ENCODE data around the gene TRIM2. TPM values are rescaled to one million over a fixed set of nuclear protein-coding genes. Genes with fewer than 3 reads are reported as not detected.

TRIM2 gene
- total and polyA plus RNA-seq, 3 donors from 2014 or later = 6.1 to 12.8 (median 10.7) TPM

DNA sequence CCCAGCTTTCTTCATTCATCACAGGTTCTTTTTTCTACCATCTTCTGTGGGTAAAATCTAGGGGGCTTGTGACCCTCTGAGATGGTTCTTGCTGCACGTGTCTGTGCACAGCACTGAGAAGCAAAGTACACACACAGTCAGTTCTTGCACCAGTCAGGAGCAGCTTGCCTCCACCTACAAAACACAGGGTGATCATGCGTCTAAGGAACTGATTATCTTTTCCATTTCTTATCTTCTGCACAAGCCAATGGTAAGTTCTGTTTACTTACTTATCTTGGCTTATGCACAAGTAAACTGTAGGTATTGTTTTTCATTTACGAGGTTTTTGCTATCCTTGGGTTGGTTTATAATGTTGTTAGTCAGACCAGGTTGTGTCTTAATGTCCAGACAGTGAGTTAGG is 40.7 kb downstream of the TRIM2 start:
- H3K36me3 ChIP-seq (ENCODE audit: low read depth, missing control alignments) = no peaks in the 10 kb centered on the region
- intact Hi-C loops (cut with DNase I; ENCODE audit: low total_unique reads) = no loop called here

DNA sequence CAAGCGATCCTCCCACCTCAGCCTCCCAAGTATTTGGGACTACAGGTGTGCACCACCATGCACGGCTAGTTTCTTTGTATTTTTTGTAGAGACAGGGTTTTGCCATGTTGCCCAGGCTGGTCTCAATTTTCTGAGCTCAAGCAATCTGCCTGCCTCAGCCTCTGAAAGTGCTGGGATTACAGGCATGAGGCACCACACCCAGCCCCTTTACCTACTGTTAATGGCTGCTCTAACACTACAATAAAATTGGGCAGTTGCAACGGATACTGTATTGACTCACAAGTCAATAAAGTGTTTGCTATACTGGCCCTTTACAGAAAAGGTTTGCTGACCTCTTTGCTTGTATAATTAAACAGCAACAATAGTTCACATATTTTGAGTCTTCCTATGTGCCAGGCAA is 41.5 kb downstream of the TRIM2 start:
- Histone ChIP-seq H3K36me3 (ENCODE audit: low read depth, missing control alignments) (no peaks in the 10 kb centered on the region), H3K4me3 (no peak overlapping the region), H3K4me1 (peaks cover 16% of the 10 kb centered on the region), H3K27ac (no peak overlapping the region), H3K9me3 (no peaks in the 10 kb centered on the region), H3K27me3 (no peaks in the 10 kb centered on the region)
- intact Hi-C loops (cut with DNase I; ENCODE audit: low total_unique reads) = no loop called here
- 92 to 98% methylated on average over 3 of the region's 3 CpGs for whole genome bisulfite sequencing, 2 donors
- TF ChIP-seq, protein P1, sequence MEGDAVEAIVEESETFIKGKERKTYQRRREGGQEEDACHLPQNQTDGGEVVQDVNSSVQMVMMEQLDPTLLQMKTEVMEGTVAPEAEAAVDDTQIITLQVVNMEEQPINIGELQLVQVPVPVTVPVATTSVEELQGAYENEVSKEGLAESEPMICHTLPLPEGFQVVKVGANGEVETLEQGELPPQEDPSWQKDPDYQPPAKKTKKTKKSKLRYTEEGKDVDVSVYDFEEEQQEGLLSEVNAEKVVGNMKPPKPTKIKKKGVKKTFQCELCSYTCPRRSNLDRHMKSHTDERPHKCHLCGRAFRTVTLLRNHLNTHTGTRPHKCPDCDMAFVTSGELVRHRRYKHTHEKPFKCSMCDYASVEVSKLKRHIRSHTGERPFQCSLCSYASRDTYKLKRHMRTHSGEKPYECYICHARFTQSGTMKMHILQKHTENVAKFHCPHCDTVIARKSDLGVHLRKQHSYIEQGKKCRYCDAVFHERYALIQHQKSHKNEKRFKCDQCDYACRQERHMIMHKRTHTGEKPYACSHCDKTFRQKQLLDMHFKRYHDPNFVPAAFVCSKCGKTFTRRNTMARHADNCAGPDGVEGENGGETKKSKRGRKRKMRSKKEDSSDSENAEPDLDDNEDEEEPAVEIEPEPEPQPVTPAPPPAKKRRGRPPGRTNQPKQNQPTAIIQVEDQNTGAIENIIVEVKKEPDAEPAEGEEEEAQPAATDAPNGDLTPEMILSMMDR (IDR thresholded peaks at IDR 0.05) = no peak
- TF ChIP-seq POLR2A (IDR thresholded peaks at IDR 0.05) = no peak
- no peak for DNase-seq

More for the DNA sequence above, 40.7 kb downstream of the TRIM2 start:
- no peak overlapping the region for H3K27ac ChIP-seq
- H3K27me3 ChIP-seq = no peaks in the 10 kb centered on the region
- 84 to 90% methylated on average over 3 of the region's 3 CpGs for WGBS, 2 donors
- no peak for DNase-seq
- peaks cover 11% of the 10 kb centered on the region for H3K4me1 ChIP-seq
- no peak overlapping the region for H3K4me3 ChIP-seq
- no peaks in the 10 kb centered on the region for H3K9me3 ChIP-seq
- TF ChIP-seq, protein P1 (IDR thresholded peaks at IDR 0.05) = no peak
- TF ChIP-seq POLR2A (IDR thresholded peaks at IDR 0.05) = no peak

DNA sequence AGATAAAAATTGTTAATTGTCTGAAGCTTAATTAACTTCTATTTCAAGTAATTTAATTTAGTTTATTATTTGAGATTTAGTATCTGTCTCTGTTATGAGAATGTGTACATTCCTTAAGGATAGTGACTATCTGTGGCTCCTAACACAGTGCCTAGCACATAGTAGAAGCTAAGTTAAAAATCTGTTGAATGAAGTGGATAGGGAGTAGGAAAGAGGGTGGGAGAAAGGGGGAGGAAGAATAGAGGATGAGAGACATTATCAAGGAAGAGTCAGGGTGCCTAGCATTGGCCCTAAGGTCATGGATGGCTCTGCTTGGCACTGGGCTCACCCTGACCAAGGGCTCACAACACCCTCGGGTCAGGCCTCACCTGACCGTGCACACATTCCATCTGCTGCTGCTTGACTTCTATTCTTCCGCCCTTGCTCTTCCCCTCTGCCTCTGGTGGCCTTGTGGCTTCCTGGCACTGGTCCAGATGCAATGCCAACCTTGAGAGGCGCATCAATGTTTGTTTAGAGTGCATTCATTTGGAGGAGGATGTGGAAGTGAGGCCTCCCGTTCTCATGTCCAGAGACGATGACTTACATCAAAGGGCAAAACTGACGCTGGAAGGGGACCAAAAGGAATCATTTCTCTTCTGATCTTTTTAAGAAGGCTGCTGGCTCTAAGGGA is 42.3 kb downstream of the TRIM2 start:
- intact Hi-C loops (cut with DNase I; ENCODE audit: low total_unique reads) = no loop called here
- no peaks in the 10 kb centered on the region for H3K9me3 ChIP-seq
- no peaks in the 10 kb centered on the region for H3K36me3 ChIP-seq (ENCODE audit: low read depth, missing control alignments)
- H3K4me1 ChIP-seq = peaks cover 16% of the 10 kb centered on the region
- 59 to 63% methylated on average over 7 of the region's 7 CpGs for WGBS, 2 donors
- TF ChIP-seq, protein P1 (IDR thresholded peaks at IDR 0.05) = no peak
- no peak for TF ChIP-seq POLR2A (IDR thresholded peaks at IDR 0.05)
- DNase-seq = no peak
- no peaks in the 10 kb centered on the region for H3K27me3 ChIP-seq
- no peak overlapping the region for H3K4me3 ChIP-seq
- no peak overlapping the region for H3K27ac ChIP-seq

DNA sequence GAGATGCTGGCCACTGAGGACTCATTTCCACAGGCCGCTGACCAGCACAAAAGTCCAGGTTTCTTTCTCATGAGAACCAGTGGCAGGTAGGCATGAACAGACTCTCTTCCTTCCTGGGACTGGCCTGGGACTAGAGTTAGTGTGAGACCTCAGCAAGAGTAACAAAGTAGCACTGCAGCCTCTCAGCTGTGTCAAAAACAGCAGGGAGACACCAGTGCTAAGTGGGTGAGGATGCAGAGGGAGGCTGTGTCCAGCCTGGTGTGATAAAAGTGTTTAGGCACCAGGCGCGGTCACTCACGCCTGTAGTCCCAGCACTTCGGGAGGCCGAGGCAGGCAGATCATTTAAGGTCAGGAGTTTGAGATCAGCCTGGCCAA is 42.9 kb downstream of the TRIM2 start:
- no peak overlapping the region for H3K27ac ChIP-seq
- peak; percentile 43 for DNase-seq
- TF ChIP-seq POLR2A (IDR thresholded peaks at IDR 0.05) = no peak
- TF ChIP-seq, protein P1 (IDR thresholded peaks at IDR 0.05) = no peak
- H3K4me1 ChIP-seq = peaks cover 16% of the 10 kb centered on the region
- H3K36me3 ChIP-seq (ENCODE audit: low read depth, missing control alignments) = no peaks in the 10 kb centered on the region
- intact Hi-C loops (cut with DNase I; ENCODE audit: low total_unique reads) = no loop called here
- WGBS, 2 donors = 74 to 80% methylated on average over 5 to 6 of the region's 6 CpGs
- no peaks in the 10 kb centered on the region for H3K9me3 ChIP-seq
- H3K27me3 ChIP-seq = no peaks in the 10 kb centered on the region
- no peak overlapping the region for H3K4me3 ChIP-seq

DNA sequence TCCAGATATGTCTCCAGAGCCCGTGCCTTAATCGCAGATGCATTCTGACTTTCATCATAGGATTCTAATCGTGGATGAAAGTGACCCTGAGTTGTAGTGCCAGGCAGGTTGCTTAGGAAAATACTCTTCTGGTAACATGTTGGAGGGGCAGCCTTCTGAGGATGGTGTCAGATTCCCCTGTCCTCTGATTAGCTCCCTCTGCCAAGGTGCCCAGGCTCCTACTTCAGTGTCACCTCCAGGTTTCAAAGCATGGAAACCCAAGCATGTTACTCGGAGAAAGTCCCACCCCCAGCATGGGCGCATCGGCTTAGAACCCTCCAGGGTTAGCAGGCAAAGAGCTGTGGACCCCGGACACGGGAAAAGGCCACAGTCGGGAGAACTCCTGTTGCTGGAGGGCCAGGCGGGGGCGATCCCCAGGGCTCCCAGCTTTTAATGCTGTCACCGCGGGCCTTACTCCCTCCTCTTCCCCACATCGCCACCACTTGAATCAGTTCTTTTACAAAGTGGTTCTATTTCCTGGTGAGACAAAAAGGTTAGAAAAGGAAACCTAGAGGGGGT is 44.5 kb downstream of the TRIM2 start:
- WGBS, 2 donors = 10 to 12% methylated on average over 14 of the region's 14 CpGs
- H3K27me3 ChIP-seq = no peaks in the 10 kb centered on the region
- peak overlapping the region in 1 of 2 donors; percentile 43 for H3K27ac ChIP-seq
- peaks cover 12% of the 10 kb centered on the region for H3K4me1 ChIP-seq
- intact Hi-C loops (cut with DNase I; ENCODE audit: low total_unique reads) = no loop called here
- peak; percentile 23 for DNase-seq
- peak overlapping the region; percentile 44 to 60 for H3K4me3 ChIP-seq
- H3K36me3 ChIP-seq (ENCODE audit: low read depth, missing control alignments) = no peaks in the 10 kb centered on the region
- no peak for TF ChIP-seq POLR2A (IDR thresholded peaks at IDR 0.05)
- no peaks in the 10 kb centered on the region for H3K9me3 ChIP-seq
